HEK293T (cell line): Measurements from ENCODE around the gene DENND1B.

Experiments
- CTCF ChIA-PET: fragments of 350-600 bp; formaldehyde crosslinking; extraction: SDS; loops from one replicate; lab custom pipeline; 2021; ENCODE audit warnings: antibody characterized with exemption, inconsistent platforms; lab: Yijun Ruan, JAX
- POLR2A ChIA-PET: fragments of 350-600 bp; formaldehyde crosslinking; extraction: SDS; loops from one replicate; lab custom pipeline; 2020; ENCODE audit warnings: antibody characterized with exemption, inconsistent platforms; lab: Yijun Ruan, JAX
- DNase-seq: peaks from one replicate; pipeline ENCODE4 v3.0.0; 2012; ENCODE audit warnings: mixed read lengths; ENCODE audit errors: extremely low spot score
- ARNT ChIP-seq: fragments of 450-650 bp; IDR thresholded peaks from 2 replicates; pipeline ENCODE4 v1.6.1; 2017; ENCODE audit warnings: mild to moderate bottlenecking
- BHLHE40 ChIP-seq: fragments of 450-650 bp; IDR thresholded peaks from 2 replicates; pipeline ENCODE4 v1.6.1; 2016; ENCODE audit warnings: mild to moderate bottlenecking, moderate library complexity, borderline replicate concordance
- CTBP1 ChIP-seq: fragments of 450-650 bp; IDR thresholded peaks from 2 replicates; pipeline ENCODE4 v1.6.1; 2016; ENCODE audit warnings: borderline replicate concordance
- ELF4 ChIP-seq: fragments of 450-650 bp; IDR thresholded peaks from 2 replicates; pipeline ENCODE4 v1.6.1; 2017; ENCODE audit warnings: antibody characterized with exemption
- FOXA1 ChIP-seq: fragments of 450-650 bp; IDR thresholded peaks from 2 replicates; pipeline ENCODE4 v1.6.1; 2016; ENCODE audit warnings: mild to moderate bottlenecking
- FOXK2 ChIP-seq: fragments of 450-650 bp; IDR thresholded peaks from 2 replicates; pipeline ENCODE4 v1.6.1; 2016; ENCODE audit warnings: mild to moderate bottlenecking
- FOXM1 ChIP-seq: fragments of 450-650 bp; IDR thresholded peaks from 2 replicates; pipeline ENCODE4 v1.6.1; 2017; ENCODE audit warnings: mild to moderate bottlenecking, borderline replicate concordance
- HDGF ChIP-seq: fragments of 450-650 bp; IDR thresholded peaks from 2 replicates; pipeline ENCODE4 v1.6.1; 2017; ENCODE audit warnings: antibody characterized with exemption, borderline replicate concordance
- L3MBTL2 ChIP-seq: fragments of 450-650 bp; conservative IDR thresholded peaks from 2 replicates; pipeline ENCODE4 v1.6.1; 2016; ENCODE audit warnings: mild to moderate bottlenecking
- LEF1 ChIP-seq: fragments of 450-650 bp; IDR thresholded peaks from 2 replicates; pipeline ENCODE4 v1.6.1; 2017; ENCODE audit warnings: mild to moderate bottlenecking, borderline replicate concordance
- NFRKB ChIP-seq: fragments of 450-650 bp; IDR thresholded peaks from 2 replicates; pipeline ENCODE4 v1.6.1; 2016; ENCODE audit warnings: mild to moderate bottlenecking, moderate library complexity
- PKNOX1 ChIP-seq: fragments of 450-650 bp; IDR thresholded peaks from 2 replicates; pipeline ENCODE4 v1.6.1; 2016
- SP1 ChIP-seq: fragments of 450-650 bp; IDR thresholded peaks from 2 replicates; pipeline ENCODE4 v1.6.1; 2017
- SUZ12 ChIP-seq: fragments of 450-650 bp; IDR thresholded peaks from 2 replicates; pipeline ENCODE4 v1.6.1; 2016; ENCODE audit warnings: mild to moderate bottlenecking
- TARDBP ChIP-seq: fragments of 450-650 bp; IDR thresholded peaks from 2 replicates; pipeline ENCODE4 v1.6.1; 2016
- ZNF384 ChIP-seq: fragments of 450-650 bp; IDR thresholded peaks from 2 replicates; pipeline ENCODE4 v1.6.1; 2016

The DENND1B gene

GRCh38 chr1:197672347-197672746 is 102.9 kb downstream of the DENND1B start:
- no peak for DNase-seq
- POLR2A ChIA-PET: no interaction called here
- TF ChIP-seq FOXM1 (no peak), ARNT (no peak), PKNOX1 (no peak), SUZ12 (no peak), ELF4 (no peak), HDGF (no peak), CTBP1 (no peak), ZNF384 (no peak), FOXA1 (no peak), L3MBTL2 (no peak), TARDBP (no peak), LEF1 (no peak), BHLHE40 (no peak), FOXK2 (no peak), NFRKB (no peak), SP1 (no peak)
- CTCF ChIA-PET: no interaction called here

GRCh38 chr1:197671920-197672319 is 103.4 kb downstream of the DENND1B start:
- POLR2A ChIA-PET: no interaction called here
- CTCF ChIA-PET: no interaction called here
- no peak for DNase-seq
- TF ChIP-seq L3MBTL2 (no peak), SUZ12 (no peak), PKNOX1 (no peak), ELF4 (no peak), FOXK2 (no peak), ZNF384 (no peak), BHLHE40 (no peak), LEF1 (no peak), HDGF (no peak)

DNA sequence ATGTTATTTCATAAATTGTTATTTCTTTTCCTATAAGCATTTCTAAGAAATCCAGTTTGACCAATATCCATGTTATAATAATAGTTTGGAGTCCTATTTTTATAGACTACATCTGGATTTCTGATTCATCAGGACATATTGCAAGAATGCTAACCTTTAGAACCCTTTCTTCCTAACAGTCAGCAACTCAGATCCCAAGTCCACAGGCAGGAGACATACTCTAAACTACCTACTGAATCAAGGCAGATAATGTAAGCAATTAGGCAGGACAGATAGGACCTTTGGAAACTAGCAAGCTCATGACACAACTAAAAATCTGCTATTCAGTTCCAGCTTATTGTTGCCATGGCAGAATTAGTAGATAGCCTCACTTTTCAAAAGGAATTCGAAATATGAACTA is 104.1 kb downstream of the DENND1B start:
- no peak for DNase-seq
- TF ChIP-seq TARDBP (no peak), SUZ12 (no peak), SP1 (no peak), CTBP1 (no peak), FOXA1 (no peak), LEF1 (no peak), NFRKB (no peak), L3MBTL2 (no peak), FOXK2 (no peak), PKNOX1 (no peak), FOXM1 (no peak)
- ChIA-PET POLR2A (no interaction called here), CTCF (no interaction called here)

GRCh38 chr1:197666769-197667285 is 108.5 kb downstream of the DENND1B start:
- DNase-seq: no peak
- no peak for TF ChIP-seq HDGF
- TF ChIP-seq L3MBTL2: no peak
- no peak for TF ChIP-seq CTBP1
- no peak for TF ChIP-seq TARDBP
- TF ChIP-seq ZNF384: no peak
- TF ChIP-seq NFRKB: no peak
- no peak for TF ChIP-seq SUZ12
- no peak for TF ChIP-seq FOXA1
- TF ChIP-seq FOXM1: no peak
- TF ChIP-seq ARNT: no peak
- no peak for TF ChIP-seq PKNOX1
- no peak for TF ChIP-seq LEF1
- TF ChIP-seq SP1: no peak
- TF ChIP-seq ELF4: no peak
- no peak for TF ChIP-seq BHLHE40
- ChIA-PET POLR2A (no interaction called here), CTCF (no interaction called here)

DNA sequence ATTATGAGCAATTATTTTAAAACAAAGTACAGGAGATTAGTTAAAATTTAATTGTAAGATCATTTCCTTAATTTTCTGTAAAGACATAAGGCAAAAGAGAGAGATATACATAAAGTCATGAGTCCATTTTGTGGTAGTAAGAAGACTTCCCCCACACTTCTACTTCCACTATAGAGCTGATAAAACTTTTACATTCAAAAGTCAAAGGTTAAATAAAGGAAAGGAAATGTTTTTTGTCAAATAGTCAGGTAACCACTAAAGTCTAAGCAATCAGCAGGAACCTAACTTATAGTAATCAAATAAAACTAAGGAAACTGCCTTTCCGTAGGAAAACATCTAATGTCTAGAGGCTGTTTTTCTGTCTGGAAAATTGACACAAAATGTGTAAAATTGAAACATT is 110.9 kb downstream of the DENND1B start:
- CTCF ChIA-PET: no interaction called here
- POLR2A ChIA-PET: no interaction called here
- no peak for DNase-seq
- no peak for TF ChIP-seq NFRKB
